Cardiac muscle cell (in vitro differentiated cells and primary cell): Measurements from ENCODE around the gene TACR1. TPM values are rescaled to one million over a fixed set of nuclear protein-coding genes. Genes with fewer than 3 reads are reported as not detected.
A peak's percentile ranks its signal among the peaks of the same experiment; 100 is the strongest.

Experiments
- DNase-seq, 2 donors: peaks; one replicate each; pipeline versions ENCODE4 v3.0.0 to v3.0.0-alpha.2; 2010 to 2017; ENCODE audit warnings: low read depth in 1 of 2, low spot score in 1 of 2
- H3K27ac ChIP-seq: fragments of 200-600 bp; sonication (generic); 2 replicates; pipeline ENCODE4 v1.5.1; 2016
- H3K27me3 ChIP-seq: fragments of 200-600 bp; sonication (generic); 2 replicates; pipeline ENCODE4 v1.6.0; 2016; ENCODE audit warnings: control low read depth
- H3K36me3 ChIP-seq: fragments of 200-600 bp; sonication (generic); 2 replicates; pipeline ENCODE4 v1.5.1; 2016; ENCODE audit warnings: control low read depth
- H3K4me1 ChIP-seq: fragments of 200-600 bp; sonication (generic); 2 replicates; pipeline ENCODE4 v1.8.1; 2017; ENCODE audit warnings: low read depth, mild to moderate bottlenecking, mixed run types
- H3K4me3 ChIP-seq: fragments of 200-600 bp; sonication (generic); 2 replicates; pipeline ENCODE4 v1.5.1; 2016; ENCODE audit warnings: mild to moderate bottlenecking
- H3K9me3 ChIP-seq: fragments of 200-600 bp; sonication (generic); 2 replicates; pipeline ENCODE4 v1.5.1; 2017; ENCODE audit warnings: low read depth, mild to moderate bottlenecking, control low read depth
- polyA plus RNA-seq: library from polyadenylated mRNA; unstranded; fragments of >200 nt; fragmentation: Nextera tagmentation; extraction: Ambion mirVana; gene quantifications from 2 replicates; pipeline ENCODE4 v1.2.1, GENCODE V29; 2016
- total RNA-seq: library from RNA; depleted of rRNA; stranded (reverse); fragments of >200 nt; gene quantifications from 2 replicates; pipeline ENCODE4 v1.2.3, GENCODE V29; 2016
- TF ChIP-seq, protein P1 (sequence below): IDR thresholded peaks from 2 replicates; pipeline ENCODE4 v1.5.1; 2012; ENCODE audit warnings: low read depth, mild to moderate bottlenecking, low read length

TACR1 gene
- total and polyA plus RNA-seq, 2 experiments from 2014 or later = not detected

DNA sequence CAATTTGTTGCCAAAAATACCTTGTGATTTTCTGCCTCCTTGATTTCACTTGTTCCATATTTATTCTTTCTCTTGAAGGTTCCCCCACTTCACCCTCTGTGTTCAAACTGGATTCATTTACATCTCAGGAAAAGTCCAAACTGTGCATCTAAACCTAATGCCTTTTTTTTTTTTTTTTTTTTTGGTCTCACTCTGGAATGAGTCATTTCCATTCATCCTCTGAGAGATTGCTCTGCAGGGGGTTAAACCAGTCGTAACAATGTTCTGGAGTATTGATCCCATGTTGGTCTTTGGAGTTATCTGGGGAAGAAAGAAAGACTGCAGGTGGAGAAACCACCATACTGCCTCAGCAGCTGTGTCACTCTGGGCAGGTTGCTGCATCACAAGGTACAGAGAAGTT lies 119.7 kb downstream of the TACR1 start:
- TF ChIP-seq, protein P1, sequence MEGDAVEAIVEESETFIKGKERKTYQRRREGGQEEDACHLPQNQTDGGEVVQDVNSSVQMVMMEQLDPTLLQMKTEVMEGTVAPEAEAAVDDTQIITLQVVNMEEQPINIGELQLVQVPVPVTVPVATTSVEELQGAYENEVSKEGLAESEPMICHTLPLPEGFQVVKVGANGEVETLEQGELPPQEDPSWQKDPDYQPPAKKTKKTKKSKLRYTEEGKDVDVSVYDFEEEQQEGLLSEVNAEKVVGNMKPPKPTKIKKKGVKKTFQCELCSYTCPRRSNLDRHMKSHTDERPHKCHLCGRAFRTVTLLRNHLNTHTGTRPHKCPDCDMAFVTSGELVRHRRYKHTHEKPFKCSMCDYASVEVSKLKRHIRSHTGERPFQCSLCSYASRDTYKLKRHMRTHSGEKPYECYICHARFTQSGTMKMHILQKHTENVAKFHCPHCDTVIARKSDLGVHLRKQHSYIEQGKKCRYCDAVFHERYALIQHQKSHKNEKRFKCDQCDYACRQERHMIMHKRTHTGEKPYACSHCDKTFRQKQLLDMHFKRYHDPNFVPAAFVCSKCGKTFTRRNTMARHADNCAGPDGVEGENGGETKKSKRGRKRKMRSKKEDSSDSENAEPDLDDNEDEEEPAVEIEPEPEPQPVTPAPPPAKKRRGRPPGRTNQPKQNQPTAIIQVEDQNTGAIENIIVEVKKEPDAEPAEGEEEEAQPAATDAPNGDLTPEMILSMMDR = no peak
- no peak overlapping the region for H3K4me3 ChIP-seq
- H3K36me3 ChIP-seq = no peaks in the 10 kb centered on the region
- H3K27ac ChIP-seq = no peak overlapping the region
- peaks cover 3% of the 10 kb centered on the region for H3K4me1 ChIP-seq
- peak in 1 of 2 donors; percentile 13 for DNase-seq
- no peaks in the 10 kb centered on the region for H3K27me3 ChIP-seq
- H3K9me3 ChIP-seq = no peaks in the 10 kb centered on the region

DNA sequence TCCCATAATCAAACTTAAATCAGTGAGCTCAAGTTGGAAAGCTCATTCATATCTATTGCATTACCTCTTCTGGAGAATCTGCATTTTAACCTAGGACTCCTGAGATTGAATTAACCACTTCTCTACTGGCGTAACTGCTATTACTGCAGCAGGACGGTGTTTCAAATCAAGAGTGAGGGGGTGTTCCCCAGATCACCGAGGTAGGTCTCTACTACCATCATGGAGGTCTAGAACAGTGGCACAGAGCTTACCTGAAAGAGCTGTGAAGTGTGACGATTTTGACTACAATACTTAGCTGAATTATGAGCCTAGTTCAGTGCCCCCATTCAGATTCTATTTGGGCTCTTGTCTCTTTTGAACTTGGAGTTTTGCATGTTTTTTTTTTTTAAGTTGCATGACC lies 121.4 kb downstream of the TACR1 start:
- TF ChIP-seq, protein P1 = no peak
- Histone ChIP-seq H3K27ac (no peak overlapping the region), H3K36me3 (no peaks in the 10 kb centered on the region), H3K9me3 (no peaks in the 10 kb centered on the region), H3K27me3 (no peaks in the 10 kb centered on the region), H3K4me3 (no peak overlapping the region), H3K4me1 (peaks cover 7% of the 10 kb centered on the region)
- no peak for DNase-seq

DNA sequence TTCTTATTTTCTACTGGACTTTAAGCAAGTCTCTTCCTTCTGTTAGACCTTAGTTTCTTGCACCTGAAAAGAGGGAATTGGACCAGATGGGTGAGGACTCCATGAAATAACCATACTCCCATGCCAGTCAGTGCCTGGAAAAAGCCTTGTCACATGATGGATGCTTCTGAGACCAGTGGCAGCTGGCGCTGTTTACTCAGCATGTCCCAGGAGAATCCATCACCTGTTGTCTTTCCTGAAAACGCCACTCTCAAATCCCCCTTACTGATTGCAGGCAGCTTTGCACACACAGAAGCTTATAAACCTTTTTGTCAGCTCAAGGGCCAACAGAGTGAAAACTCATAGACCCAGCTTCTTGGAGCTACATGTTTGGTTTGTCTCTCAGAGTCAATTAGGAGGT lies 123.2 kb downstream of the TACR1 start:
- no peak overlapping the region for H3K4me3 ChIP-seq
- TF ChIP-seq, protein P1 = no peak
- peaks cover 7% of the 10 kb centered on the region for H3K4me1 ChIP-seq
- H3K9me3 ChIP-seq = no peaks in the 10 kb centered on the region
- H3K27ac ChIP-seq = no peak overlapping the region
- H3K36me3 ChIP-seq = no peaks in the 10 kb centered on the region
- DNase-seq = no peak
- H3K27me3 ChIP-seq = no peaks in the 10 kb centered on the region

DNA sequence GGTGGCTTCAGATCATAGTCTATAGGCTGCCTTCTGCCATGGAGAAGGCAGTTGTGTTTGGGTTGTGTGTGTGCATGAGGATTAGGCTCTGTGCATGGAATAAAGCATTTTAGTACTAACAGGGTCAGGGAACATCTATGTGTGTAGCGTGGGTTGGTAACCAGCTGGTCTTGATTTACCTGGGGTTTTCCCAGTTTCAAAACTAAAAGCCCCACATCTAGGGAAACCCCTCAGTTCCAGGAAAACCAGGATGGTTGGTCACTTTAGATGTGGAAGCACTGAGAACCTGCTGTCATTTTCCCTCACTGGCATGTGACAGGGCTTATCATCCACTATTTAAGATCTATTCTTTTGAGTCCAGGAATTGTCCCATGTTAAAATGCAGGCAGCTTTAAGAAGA lies 124.6 kb downstream of the TACR1 start:
- Histone ChIP-seq H3K9me3 (no peaks in the 10 kb centered on the region), H3K4me3 (no peak overlapping the region), H3K27me3 (no peaks in the 10 kb centered on the region), H3K27ac (no peak overlapping the region), H3K4me1 (peaks cover 7% of the 10 kb centered on the region), H3K36me3 (no peaks in the 10 kb centered on the region)
- DNase-seq = no peak
- TF ChIP-seq, protein P1 = no peak

DNA sequence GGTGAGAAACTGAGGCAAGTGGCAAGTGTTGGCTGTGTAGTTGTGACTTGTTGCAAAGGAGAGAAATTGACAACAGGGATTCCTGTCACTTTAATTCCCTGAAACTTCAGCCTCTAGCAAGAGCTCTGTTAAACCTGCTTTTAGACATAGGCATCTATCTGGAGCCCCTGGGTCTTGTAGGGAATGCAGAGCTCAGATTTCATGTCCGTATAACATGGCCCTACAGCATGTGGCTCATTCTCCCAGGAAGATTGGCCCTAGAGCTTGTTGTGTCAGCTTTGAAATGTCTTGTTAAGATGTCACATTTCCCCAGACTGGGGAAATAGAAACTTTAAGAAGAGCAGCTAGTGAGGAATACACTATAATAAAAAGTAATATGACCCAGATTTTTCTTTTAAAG lies 125.1 kb downstream of the TACR1 start:
- H3K27me3 ChIP-seq = no peaks in the 10 kb centered on the region
- TF ChIP-seq, protein P1 = no peak
- peaks cover 7% of the 10 kb centered on the region for H3K4me1 ChIP-seq
- no peaks in the 10 kb centered on the region for H3K9me3 ChIP-seq
- H3K27ac ChIP-seq = no peak overlapping the region
- DNase-seq = peak in 1 of 2 donors; percentile 41
- H3K36me3 ChIP-seq = no peaks in the 10 kb centered on the region
- H3K4me3 ChIP-seq = no peak overlapping the region

DNA sequence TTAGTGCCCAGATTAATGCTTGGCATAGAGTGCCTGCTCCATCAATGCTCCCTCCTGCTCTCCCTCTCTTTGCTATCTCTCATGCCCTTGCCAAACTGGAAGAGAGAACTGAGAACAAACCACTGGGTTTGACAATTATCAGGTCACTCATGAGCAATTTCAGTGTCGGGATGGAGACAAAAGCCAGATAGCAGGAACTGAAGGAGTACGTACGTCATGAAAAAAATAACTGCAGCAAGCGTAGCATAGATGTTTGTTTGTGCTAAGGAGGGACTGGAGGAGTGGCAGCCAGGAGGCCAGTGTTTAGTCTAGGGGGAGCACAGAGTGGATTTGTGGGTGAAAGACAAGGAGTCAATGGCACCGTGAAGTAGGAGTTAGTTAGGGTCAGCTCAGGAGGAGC lies 127.6 kb downstream of the TACR1 start:
- H3K27me3 ChIP-seq = no peaks in the 10 kb centered on the region
- TF ChIP-seq, protein P1 = no peak
- no peaks in the 10 kb centered on the region for H3K9me3 ChIP-seq
- no peak overlapping the region for H3K4me3 ChIP-seq
- no peaks in the 10 kb centered on the region for H3K36me3 ChIP-seq
- H3K4me1 ChIP-seq = peaks cover 7% of the 10 kb centered on the region
- H3K27ac ChIP-seq = no peak overlapping the region
- no peak for DNase-seq
